IgD-negative memory B cell (primary cell): ENCODE results near the gene SLC6A17. TPM values are rescaled to one million over a fixed set of nuclear protein-coding genes. Genes with fewer than 3 reads are reported as not detected.

Experiments used
- polyA plus RNA-seq: library from polyadenylated mRNA; unstranded; fragments of 300-500 nt; fragmentation: Illumina TruSeq; gene quantifications from one replicate; pipeline ENCODE4 v1.2.3, GENCODE V29; 2021

SLC6A17 gene
- polyA plus RNA-seq, 1 donor from 2014 or later, result not detected

Other genes with a start within 250 kb of the SLC6A17 start
- gene CSF1, start 239.6 kb upstream of the SLC6A17 start, polyA plus RNA-seq, result 0.18 TPM
- 42.5 TPM for gene AHCYL1, start 165.7 kb upstream of the SLC6A17 start, polyA plus RNA-seq
- gene STRIP1, start 115.9 kb upstream of the SLC6A17 start, polyA plus RNA-seq, result 22.5 TPM
- gene ALX3, start 79.8 kb upstream of the SLC6A17 start, polyA plus RNA-seq, result not detected
- not detected for gene UBL4B, start 38.1 kb upstream of the SLC6A17 start, polyA plus RNA-seq
- 1.8 TPM for gene KCNC4, start 59.8 kb downstream of the SLC6A17 start, polyA plus RNA-seq
- 16.9 TPM for gene RBM15, start 188.9 kb downstream of the SLC6A17 start, polyA plus RNA-seq
- gene SLC16A4, start 240.5 kb downstream of the SLC6A17 start, polyA plus RNA-seq, result 3.6 TPM